CD4-positive, alpha-beta T cell treated with Interleukin-10 for 1 hour (primary cell): Measurements from ENCODE around the gene SH2D7.

Experiments used
- DNase-seq: peaks from one replicate; pipeline ENCODE4 v3.0.0-alpha.2; 2020

Gene SH2D7

DNA sequence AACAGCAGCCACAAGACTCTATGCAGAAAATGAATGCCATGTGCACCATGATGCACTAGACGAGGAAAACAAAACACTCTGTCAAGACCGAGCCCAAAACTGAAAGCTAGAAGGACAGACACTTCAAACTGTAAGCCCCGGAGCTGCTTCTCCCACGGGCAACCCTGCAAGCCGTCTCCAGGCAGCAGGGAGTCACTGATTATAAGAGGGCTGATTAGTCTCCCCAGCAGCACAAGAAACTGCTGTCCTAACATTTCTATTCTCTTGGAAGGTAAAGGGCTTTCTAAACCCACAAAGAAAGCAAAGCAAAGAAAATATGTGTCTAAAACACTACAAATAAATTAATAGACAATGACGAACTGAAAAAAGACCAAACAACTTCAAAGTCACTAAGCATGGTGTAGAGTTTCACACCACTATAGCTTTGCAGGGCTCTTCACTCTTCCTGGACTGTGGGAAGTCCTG is 30.4 kb upstream of the SH2D7 start:
- peak; percentile 61 for DNase-seq

DNA sequence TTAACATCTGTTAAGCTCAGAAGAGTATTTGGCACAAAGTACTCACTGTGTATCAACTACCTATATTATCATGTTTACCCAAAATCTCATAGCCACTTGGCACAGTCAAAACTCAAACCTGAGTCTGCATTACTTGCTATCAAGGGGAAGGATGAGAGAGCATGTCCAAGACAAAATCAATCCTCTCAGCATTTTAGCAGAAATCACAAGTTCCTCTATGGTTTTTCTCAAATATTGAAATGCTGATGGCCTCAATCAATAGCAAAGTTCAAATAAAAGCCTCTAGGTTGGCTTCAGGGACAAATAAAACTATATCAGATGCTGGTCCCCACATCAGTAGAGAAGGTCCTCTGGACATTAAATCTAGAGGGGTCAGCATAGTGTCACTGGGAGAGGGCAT is 29.1 kb upstream of the SH2D7 start:
- DNase-seq = no peak

DNA sequence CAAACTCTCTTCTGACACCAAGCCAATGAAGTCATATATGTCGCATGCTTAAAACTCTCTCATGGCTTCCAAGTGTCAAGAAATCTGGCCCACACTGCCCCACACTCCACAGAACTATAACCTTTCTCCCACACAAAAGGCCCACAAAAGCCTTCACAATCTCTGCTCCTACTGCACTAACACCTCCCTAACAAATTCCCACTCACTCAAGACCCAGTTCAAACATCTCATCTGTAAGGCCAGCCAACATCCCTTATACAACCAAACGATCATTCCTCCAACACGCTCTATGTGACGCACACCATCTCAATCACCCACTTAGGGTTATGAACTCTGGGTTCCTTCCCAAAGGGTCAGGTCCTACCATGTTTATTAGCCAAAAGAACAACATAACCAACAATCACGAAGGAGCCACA is 28.4 kb upstream of the SH2D7 start:
- DNase-seq = no peak

DNA sequence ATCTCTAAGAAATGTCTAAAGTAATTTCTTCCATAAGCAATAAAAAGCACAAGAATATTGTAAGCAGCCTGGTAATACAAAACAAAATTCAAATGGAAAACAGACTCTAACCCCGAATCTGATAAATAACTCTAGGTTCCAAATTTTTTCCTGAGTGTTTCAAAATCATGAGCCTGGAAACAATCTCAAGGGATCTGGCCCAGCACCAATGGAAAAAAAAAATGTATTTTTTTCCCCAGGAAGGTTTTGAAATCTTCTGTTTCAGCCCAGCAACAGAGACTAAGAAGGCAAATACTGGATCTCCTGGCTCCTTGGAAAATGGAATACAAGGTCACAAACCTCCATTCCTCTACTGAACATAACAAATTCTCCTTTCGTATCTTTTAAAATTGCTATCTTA is 27.8 kb upstream of the SH2D7 start:
- DNase-seq = no peak

DNA sequence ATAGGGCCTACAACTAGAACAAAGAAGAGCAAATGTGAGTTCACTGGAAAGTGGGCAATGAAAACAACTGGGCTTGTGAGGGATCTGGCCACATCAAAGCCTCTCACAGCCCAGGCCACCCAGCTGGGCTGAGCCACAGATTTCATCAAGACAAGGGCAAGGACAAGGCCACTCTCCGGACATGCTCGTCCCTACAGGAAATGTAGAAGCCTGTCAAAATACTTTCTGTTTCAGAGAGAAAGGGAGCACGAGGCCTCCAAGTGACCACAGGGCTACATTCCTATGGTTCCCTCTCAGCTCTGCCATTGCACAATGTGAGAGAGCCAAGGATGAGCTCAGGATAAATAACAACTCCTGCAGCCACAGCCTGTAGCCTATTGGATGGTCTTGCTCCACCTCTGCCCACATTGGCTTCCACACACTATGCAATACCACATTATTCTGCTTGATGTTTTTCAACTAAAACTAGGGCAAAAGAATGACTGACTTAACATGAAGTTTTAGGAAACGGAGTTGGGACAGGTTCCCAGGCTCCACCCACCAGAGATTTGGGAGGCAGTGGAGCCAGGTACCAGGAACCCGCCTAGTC is 27.0 kb upstream of the SH2D7 start:
- no peak for DNase-seq

DNA sequence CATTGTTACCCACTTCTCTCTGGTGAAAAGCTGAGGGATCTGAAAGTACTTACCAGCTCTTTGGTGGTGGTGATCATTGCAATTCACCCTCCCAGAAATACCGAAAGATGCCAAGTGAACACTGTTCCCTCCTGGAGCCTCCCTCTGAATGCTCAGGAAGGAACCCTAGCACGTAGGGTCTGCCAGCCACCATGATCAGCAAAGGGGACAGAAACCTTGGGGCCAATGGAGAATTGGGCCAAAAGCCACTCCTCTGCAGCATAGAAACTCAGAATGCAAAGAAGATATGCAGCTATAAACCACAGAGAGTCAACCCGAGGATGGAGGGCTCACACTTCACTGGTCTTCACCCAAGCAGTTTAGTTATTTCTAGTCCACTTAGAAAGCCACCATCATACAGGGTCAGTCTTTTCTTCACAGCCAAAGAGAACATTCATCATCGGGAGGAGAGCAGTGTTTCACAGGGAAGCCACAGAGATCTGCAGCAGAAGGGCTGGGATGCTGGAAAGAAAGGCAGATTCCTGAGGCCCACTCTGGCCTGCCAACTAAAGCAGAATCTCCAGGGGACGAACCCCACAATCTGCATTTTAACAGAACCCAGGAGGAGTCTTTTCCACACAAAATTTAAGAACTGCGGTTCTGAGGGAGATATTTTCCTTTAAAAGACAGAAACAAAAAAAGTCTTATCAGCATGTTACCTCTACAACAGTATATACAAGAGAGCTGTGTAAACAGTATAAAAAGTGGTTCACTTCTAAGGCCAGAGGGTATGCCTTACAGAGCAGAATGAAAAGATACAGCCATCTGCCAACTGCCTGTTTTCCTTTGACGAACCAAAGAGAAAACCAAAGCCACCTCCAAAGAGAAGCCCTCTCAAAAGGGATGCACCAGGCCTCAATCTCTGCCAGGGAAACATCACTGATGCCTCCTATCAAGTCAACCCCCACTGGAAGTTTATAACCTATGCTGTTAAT is 26.1 kb upstream of the SH2D7 start:
- DNase-seq = no peak

DNA sequence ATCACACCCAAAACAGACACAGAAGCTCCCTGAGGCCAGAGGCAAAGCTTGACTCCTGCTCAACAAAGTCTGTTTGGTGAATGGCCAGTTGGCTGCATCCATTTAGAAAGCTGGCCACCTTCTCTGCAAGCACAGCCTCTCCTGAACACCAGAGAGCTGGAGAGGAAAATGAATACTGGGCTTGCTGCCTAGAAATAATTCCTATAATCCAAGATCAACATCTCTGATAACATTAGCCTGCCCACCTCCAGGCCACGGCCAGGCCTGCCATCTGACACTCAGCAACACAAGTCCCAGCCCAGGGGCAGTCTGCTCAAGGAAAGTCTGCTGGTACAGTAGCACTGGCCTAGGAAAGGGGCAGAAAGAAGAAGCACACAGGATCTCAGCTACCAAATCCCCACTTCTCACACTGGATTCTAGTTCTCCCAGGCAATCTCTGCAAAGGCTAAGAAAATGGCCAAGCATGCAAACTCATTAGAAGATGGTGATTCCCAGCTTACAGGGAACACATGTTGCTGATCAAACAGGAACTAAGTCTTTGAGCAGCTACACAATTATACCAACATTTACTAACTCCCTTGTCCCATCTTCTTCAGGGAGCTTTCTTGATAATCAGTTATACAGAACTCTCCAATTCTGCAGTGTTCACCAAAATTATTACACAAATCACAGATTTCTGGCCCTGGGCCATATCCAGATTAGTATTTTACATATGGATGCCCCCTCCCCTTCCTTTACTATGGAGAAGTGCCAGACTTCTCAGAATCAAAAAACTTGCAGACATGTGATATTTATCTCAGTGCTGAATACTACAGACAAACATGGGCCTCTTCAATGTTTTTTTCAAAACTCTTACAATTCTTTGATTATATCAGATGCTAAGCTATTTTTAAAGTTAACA is 24.8 kb upstream of the SH2D7 start:
- DNase-seq = no peak

DNA sequence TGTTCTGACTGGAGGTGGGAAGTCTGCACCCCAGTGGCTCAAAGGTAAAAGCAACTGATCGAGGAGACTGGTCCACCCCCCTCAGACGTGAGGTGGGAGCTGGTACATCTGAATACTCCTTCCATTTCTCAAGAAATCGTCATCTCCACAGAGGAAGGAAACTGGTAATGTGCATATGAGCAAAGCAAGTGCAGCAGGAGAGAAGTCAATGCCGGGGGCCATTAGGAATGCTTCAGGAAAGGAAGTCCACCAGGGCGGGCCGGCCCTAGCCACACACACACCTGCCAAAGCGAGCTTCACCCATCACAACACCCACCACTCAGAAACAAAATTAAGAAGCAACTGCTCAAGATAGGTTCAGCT is 23.3 kb upstream of the SH2D7 start:
- DNase-seq = no peak

DNA sequence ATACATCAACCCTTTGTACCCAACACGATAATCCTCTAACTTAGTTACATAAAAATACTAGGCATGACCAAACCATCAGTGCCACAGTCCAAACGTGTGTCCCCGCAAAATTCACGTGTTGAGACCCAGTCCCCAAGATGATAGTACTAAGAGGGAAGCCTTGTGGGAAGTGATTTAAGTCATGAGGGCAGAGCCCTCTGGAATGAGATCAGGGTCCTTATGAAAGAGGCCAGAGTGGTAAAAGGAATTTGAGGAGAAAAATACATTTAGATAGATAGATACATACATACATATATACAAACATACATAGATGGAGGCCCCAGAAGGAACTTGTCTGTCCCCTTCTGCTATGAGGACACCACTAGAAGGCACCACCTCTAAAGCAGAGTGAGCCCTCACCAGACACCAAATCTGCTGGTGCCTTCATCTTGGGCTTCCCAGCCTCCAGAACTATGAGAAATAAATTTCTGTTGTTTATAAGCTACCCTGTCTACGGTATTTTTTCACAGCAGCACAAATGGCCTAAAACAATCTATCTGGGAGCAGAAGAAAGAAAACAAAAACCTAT is 22.8 kb upstream of the SH2D7 start:
- DNase-seq = no peak

DNA sequence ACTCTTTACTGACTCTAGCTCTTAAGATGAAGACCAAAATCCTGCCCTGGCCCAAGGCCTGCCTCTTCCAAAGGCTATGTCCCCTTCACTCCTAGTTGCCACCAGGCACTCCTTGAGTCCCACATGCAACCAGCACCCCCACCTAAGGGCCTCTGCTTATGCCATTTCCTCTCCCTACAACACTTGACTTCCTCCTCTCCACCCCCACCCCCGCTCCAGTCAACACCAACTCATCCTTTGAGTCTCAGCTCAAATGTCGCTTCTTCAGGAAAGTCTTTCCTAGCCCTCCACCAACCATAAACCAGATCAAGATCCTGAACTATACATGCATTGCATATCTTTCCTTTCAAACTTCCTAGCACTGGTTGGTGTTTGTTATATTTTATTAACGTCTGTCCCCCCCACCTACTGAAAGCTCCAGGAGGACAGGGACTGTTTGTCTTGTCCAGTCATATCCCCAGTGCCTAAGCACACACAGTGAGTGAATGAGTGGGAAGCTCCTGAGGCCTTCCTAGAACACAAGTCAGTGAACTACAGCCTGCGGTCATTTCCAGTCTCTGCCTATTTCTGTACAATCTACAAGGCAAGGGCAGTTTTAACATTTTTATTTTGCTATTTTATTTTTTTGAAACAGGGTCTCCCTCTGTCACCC is 22.2 kb upstream of the SH2D7 start:
- DNase-seq = no peak

DNA sequence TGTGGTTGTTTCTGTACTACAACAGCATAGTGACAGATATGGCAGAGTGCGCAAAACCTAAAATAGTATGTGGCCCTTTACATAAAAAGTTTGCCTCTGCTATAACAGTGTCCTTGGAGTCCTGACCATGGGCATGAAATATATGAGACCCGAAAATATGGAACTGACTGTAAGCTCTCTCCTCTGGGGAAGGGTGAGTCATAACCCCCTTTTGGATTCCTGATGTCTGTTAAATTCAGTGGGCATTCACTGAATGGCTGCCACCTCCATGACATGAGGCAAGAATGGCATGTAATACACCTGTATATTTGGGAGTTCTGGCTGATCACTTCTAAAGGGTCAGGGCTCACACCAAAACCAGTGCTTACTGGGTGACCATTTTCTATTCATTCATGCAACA is 21.0 kb upstream of the SH2D7 start:
- DNase-seq = no peak

DNA sequence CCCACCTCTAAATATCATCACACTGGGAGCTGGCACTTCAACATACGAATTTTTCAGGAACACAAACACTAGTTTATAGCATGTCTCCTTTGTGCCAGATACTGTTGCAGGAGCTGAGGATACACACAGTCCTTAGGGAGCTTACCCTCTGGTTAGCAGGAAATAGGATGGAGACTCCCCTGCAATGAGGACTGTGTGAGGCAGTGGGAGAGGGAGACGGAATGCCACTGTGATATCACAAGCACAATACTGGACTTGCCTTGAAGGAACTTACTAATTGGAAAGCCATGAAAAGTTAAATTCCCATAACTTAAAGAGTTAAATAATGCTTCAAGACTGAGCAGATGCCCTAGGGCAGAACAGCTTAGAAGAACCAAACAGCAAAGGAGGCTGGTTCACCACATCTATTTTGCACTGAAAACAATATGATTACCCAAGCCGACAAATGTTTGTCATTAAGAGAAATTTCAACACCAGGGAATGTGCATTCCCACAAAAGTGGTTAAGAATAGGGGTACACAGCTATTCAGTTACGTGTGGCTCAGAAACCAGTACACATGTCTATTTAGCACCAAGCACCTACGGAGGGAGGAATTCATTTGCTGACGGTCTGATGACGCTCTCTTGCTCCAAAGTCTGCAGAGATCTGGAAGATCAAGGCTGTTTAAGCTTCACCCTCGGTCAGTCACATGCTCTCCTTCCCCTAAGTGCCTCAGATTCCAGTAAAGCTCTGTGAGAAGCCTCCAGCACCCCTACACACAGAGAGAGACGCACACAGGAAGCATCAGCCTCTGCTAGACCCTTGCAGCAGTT is 20.1 kb upstream of the SH2D7 start:
- DNase-seq = no peak

DNA sequence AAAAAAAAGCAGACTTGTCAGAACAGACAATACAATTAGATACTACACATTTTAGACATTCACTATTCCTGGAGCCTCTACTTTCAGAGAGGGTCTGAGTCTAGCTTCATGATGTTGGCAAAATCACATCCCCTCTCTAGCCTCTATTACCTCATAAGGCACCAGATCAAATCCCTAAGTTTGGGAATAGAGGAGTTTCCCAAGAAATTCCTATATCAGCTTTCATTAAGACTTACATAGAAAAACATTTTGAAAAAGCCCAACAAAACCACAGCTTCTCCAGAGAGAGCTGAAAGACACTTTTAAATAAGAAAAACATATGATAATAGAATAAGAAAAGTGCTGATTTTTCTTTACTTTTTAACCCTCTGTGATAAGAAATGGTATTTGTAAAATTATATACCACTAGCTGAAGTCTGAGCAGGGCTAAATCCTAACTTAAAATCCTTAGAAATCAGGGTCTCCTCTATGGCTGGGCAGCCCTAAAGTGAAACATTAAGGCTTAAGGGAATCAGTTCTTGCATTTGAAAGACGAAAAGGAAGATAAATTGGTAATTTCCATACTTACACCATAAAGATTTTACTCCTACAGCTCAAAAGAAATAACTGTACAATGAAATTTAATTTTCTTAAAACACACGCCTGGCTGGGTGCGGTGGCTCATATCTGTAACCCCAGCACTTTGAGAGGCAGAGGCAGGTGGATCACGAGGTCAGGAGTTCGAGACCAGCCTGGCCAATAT is 19.1 kb upstream of the SH2D7 start:
- DNase-seq = no peak

DNA sequence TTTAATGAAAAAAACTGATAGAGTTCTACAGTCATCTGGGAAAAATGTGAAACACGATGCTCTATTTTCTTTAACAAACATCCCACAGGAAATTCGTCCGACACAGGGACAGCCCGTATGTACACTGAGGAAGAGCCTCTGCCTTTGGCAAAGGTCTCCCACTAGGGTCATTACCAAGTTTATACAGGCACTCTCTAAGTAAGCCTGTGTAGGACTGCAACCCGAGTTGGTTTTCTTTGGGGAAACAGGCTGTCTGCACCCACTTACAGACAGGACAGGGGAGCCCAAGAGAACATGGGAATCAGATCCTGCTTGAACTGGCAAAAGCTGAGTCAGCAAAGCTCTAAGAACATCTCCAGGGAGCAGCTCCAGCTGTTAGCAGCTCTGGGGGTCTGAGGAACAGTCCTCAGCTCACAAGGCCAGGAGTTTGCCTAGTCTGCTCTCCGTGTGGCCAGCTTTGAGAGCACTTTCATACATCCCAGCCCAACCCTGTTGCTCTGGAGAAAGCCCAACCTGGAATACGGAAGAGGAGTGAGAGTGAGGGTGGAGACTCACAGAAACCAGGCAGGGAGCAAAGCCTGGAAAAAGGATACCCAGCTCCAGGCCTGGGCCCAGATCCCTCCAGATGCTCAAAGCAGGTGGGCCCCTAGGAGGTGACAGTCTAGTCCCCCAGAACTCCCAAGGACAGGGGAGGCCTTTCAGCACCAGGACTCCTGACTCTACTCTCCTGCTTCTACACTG is 16.7 kb upstream of the SH2D7 start:
- DNase-seq = no peak

DNA sequence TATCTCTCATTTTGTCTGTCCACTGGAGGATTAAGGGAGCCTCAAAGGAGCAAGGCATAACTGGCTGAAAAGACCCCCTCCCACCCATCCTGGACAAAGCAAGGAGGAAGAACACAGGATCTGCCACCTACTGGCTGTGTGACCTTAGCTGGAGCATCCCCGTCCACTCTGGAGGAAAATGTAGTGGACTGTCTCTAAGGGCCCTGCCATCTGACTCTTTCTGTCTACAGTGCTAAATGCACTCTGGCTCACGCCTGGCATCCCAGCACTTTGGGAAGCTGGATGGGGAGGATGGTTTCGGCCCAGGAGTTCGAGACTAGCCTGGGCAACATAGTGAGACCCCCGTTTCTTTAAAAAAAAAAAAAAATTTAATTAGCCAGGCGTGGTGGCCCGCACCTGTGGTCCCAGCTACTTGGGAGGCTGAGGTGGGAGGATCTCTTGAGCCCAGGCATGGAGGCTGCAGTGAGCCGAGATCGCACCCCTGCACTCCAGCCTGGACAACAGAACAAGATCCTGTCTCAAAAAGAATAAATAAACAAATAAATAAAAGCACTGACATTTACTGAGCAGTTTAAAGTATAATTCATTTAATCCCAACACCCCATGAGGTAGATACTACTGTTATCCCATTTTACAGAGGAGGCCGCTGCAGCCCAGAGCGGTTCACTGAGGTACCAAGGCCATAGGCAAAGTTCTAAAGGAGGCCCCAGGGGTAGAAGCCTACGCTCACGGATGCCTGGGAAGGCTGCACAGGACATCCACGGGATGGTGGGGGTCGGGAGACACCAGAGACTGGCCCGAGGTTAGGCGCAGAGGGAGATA is 15.9 kb upstream of the SH2D7 start:
- DNase-seq = no peak

DNA sequence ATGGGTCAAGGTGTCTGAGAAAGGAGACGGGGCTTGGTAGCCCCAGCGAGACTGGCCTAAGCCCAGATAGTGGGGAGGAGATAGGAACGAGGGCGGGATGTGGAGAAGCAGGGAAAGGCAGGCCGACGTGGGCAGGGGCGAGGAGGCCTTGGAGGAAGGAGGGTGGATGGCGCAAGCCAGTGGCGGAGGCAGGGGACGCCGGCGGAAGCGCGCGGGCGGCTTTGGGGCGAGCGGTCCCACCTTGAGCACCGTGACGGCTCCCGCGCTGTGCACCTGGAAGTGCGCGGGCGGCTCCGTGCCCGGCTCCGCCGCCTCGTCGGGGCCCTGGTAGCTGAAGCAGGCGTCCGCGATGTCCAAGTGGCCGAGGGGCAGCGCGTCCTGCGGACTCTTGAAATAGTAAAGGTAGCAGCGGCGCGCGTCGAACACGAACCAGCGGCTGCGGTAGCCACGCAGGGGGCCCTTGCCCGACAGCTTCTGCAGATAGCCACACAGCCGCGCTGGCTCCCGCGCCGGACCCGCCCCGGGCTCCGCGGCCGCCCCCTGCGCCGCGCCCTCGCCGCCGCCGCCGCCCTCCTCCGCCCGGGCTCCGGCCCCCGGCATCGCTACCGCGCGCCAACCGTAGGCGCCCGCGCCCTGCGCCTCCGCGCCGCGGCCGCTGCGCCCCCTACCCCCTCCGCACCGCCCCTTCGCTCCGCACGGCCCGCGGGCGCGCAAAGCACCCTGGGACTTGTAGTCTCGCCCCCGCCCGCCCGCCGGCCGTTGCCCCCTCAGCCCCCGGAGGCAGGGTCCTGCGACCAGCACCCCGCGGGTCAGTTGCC is 15.1 kb upstream of the SH2D7 start, which contains the start of gene TBC1D2B:
Gene TBC1D2B, minus strand, starts transcription at position 659 of the 818 bp plus-strand sequence. Its CDS starts 59 bp downstream, at position 600.
- peak; percentile 72 for DNase-seq

DNA sequence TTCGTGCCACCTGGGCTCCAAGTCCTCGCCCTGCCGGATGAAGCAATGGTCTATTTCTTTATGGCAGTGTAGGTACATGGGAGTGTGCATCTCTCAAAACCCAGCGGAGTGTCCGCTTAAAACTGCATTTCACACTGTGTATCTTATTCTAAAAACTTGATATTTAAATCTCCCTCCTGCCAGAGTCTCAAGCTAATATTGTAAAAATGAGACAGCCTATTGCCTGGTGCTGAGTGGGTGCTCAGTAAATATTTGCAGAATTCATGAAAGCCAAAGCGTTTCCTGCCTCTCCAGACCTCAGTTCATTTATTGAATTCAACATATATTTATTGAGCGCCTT is 14.5 kb upstream of the SH2D7 start:
- no peak for DNase-seq
